Measurements from ENCODE around the gene PIGX.

PIGX gene

GRCh38 chr3:196689941-196690660 lies 22.1 kb upstream of the PIGX start:
- DNase-seq (ENCODE audit: extremely low spot score) = no peak
- POLR2A ChIA-PET = no interaction called here
- no peak for TF ChIP-seq CTCF (IDR thresholded peaks at IDR 0.05; ENCODE audit: control extremely low read depth, extremely low read depth, low read depth, missing control alignments)
- CTCF ChIA-PET = interaction anchor here (1.0 to 1.5 kb wide), 5 partner anchors 20 to 162 kb away, joined by 3 to 8 read pairs (median 3); no protein-coding TSS in a partner anchor

GRCh38 chr3:196691386-196691785 lies 20.8 kb upstream of the PIGX start:
- TF ChIP-seq CTCF (IDR thresholded peaks at IDR 0.05; ENCODE audit: control extremely low read depth, extremely low read depth, low read depth, missing control alignments) = no peak
- no peak for DNase-seq (ENCODE audit: extremely low spot score)
- ChIA-PET CTCF (interaction anchor here (0.9 to 1.1 kb wide), 3 partner anchors 18 to 163 kb away, joined by 3 read pairs; no protein-coding TSS in a partner anchor), POLR2A (no interaction called here)

GRCh38 chr3:196694202-196694638 lies 18.0 kb upstream of the PIGX start:
- CTCF ChIA-PET = interaction anchor here (0.8 to 2.0 kb wide), 3 partner anchors 9 to 85 kb away, joined by 3 to 12 read pairs (median 9); no protein-coding TSS in a partner anchor
- DNase-seq (ENCODE audit: extremely low spot score) = peak; percentile 45
- POLR2A ChIA-PET = no interaction called here
- TF ChIP-seq CTCF (IDR thresholded peaks at IDR 0.05; ENCODE audit: control extremely low read depth, extremely low read depth, low read depth, missing control alignments) = no peak

- ChIA-PET CTCF (interaction anchor here (1.5 to 2.4 kb wide), 3 partner anchors 10 to 18 kb away, joined by 4 to 11 read pairs (median 4); no protein-coding TSS in a partner anchor), POLR2A (no interaction called here)
- TF ChIP-seq CTCF (IDR thresholded peaks at IDR 0.05; ENCODE audit: control extremely low read depth, extremely low read depth, low read depth, missing control alignments) = no peak
- DNase-seq (ENCODE audit: extremely low spot score) = no peak
These were observed 17.0 kb upstream of the PIGX start for GRCh38 chr3:196694941-196695848.

- no peak for TF ChIP-seq CTCF (IDR thresholded peaks at IDR 0.05; ENCODE audit: control extremely low read depth, extremely low read depth, low read depth, missing control alignments)
- POLR2A ChIA-PET = no interaction called here
- no peak for DNase-seq (ENCODE audit: extremely low spot score)
- CTCF ChIA-PET = interaction anchor here (1.3 to 2.4 kb wide), 5 partner anchors 8 to 86 kb away, joined by 4 to 11 read pairs (median 4); no protein-coding TSS in a partner anchor
These were observed 16.3 kb upstream of the PIGX start for GRCh38 chr3:196695849-196696226.

- no peak for DNase-seq (ENCODE audit: extremely low spot score)
- TF ChIP-seq CTCF (IDR thresholded peaks at IDR 0.05; ENCODE audit: control extremely low read depth, extremely low read depth, low read depth, missing control alignments) = no peak
- ChIA-PET CTCF (interaction anchor here (2.1 to 2.4 kb wide), 2 partner anchors 13 to 87 kb away, joined by 6 to 11 read pairs; no protein-coding TSS in a partner anchor), POLR2A (no interaction called here)
These were observed 14.9 kb upstream of the PIGX start for GRCh38 chr3:196697270-196697669.
